ENCODE results near the gene FDX2.

DNA sequence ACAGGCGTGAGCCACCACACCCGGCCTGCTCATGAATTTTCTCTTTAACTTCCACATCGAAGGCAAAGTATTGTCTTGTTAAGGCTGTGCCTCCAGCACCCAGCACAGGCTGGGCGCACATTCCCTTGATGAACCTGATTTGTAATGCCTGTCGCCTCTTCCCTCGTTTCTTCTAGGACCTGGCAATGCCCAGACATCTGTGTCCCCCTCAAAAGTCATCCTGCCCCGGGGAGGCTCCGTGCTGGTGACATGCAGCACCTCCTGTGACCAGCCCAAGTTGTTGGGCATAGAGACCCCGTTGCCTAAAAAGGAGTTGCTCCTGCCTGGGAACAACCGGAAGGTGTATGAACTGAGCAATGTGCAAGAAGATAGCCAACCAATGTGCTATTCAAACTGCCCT lies 41.2 kb downstream of the FDX2 start:
- TF ChIP-seq, protein P1, sequence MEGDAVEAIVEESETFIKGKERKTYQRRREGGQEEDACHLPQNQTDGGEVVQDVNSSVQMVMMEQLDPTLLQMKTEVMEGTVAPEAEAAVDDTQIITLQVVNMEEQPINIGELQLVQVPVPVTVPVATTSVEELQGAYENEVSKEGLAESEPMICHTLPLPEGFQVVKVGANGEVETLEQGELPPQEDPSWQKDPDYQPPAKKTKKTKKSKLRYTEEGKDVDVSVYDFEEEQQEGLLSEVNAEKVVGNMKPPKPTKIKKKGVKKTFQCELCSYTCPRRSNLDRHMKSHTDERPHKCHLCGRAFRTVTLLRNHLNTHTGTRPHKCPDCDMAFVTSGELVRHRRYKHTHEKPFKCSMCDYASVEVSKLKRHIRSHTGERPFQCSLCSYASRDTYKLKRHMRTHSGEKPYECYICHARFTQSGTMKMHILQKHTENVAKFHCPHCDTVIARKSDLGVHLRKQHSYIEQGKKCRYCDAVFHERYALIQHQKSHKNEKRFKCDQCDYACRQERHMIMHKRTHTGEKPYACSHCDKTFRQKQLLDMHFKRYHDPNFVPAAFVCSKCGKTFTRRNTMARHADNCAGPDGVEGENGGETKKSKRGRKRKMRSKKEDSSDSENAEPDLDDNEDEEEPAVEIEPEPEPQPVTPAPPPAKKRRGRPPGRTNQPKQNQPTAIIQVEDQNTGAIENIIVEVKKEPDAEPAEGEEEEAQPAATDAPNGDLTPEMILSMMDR (IDR thresholded peaks at IDR 0.05): no peak
- no peak for TF ChIP-seq POLR2A (IDR thresholded peaks at IDR 0.05)
